Ovary (tissue), 3 donors: ENCODE data around the gene GAS6.

Source experiments
- POLR2A ChIP-seq: fragments of 450-650 bp; IDR thresholded peaks from one replicate; pipeline ENCODE4 v1.6.1; 2017; ENCODE audit warnings: antibody characterized with exemption, mild to moderate bottlenecking, moderate library complexity
- TF ChIP-seq, protein P1 (sequence below), 3 donors: fragments of 450-650 bp in 2 of 3; fragments of 200-600 bp in 1 of 3; IDR thresholded peaks; one replicate each; pipeline versions ENCODE4 v1.5.1 to v1.8.0; 2016 to 2022; ENCODE audit warnings: antibody characterized with exemption in 3 of 3, mild to moderate bottlenecking in 1 of 3
- donor health status: DM: no; HTN: no; CAD: no.

DNA sequence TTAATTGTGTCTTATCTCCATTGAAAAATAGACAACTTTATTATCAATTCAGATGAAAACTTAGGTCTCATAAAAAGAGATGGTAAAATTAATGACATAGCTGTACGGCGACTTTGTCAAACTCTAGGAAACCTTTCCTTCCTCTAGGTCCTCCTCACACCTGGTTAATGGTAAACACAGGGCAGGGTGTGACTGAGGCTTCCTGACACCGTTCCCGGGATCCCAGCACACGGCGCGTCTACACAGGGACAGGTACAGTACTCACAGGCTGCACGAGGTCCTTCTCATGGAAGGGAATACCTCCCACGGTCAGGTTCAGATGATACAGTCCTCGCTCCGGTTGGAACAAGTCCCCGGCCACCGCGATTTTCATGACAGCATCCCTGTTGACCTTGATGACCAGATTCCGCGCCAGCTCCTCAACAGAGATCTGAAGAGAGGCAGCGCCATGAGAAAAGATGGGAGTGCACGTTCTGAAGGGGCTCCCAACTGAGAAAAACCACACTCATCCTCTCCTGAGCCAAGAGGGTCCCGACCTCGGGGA, 35.5 kb downstream of the GAS6 start:
- TF ChIP-seq, protein P1, sequence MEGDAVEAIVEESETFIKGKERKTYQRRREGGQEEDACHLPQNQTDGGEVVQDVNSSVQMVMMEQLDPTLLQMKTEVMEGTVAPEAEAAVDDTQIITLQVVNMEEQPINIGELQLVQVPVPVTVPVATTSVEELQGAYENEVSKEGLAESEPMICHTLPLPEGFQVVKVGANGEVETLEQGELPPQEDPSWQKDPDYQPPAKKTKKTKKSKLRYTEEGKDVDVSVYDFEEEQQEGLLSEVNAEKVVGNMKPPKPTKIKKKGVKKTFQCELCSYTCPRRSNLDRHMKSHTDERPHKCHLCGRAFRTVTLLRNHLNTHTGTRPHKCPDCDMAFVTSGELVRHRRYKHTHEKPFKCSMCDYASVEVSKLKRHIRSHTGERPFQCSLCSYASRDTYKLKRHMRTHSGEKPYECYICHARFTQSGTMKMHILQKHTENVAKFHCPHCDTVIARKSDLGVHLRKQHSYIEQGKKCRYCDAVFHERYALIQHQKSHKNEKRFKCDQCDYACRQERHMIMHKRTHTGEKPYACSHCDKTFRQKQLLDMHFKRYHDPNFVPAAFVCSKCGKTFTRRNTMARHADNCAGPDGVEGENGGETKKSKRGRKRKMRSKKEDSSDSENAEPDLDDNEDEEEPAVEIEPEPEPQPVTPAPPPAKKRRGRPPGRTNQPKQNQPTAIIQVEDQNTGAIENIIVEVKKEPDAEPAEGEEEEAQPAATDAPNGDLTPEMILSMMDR (IDR thresholded peaks at IDR 0.05), result no peak
- no peak for TF ChIP-seq POLR2A
